GM21737 (cell line): Measurements from ENCODE around the gene ZFP42.
"Not testable (repeated sequence)": the region's sequence is repeated elsewhere in the genome, so short reads cannot be mapped to it uniquely, and the experiment has no call there.

ENCODE experiments used
- ATAC-seq: cut with Tn5 transposase; IDR thresholded peaks from one replicate; pipeline ENCODE4 v1.9.1; 2021; ENCODE audit warnings: mild to moderate bottlenecking, moderate library complexity; ENCODE audit not compliant: unreplicated experiment

ZFP42 gene

GRCh38 chr4:188018262-188018661 lies 22.7 kb downstream of the ZFP42 start:
- ATAC-seq: no peak

GRCh38 chr4:188021548-188022249 lies 26.1 kb downstream of the ZFP42 start:
- ATAC-seq: no peak

GRCh38 chr4:188023682-188024081 lies 28.1 kb downstream of the ZFP42 start:
- no peak for ATAC-seq

GRCh38 chr4:188025476-188025875 lies 29.9 kb downstream of the ZFP42 start:
- ATAC-seq: no peak

GRCh38 chr4:188029114-188029513 lies 33.5 kb downstream of the ZFP42 start:
- no peak for ATAC-seq

- ATAC-seq: no peak
Observed at GRCh38 chr4:188030401-188030800, 34.8 kb downstream of the ZFP42 start.

- no peak for ATAC-seq
Observed at GRCh38 chr4:188031751-188032150, 36.2 kb downstream of the ZFP42 start.

- no peak for ATAC-seq
Observed at GRCh38 chr4:188032170-188032569, 36.6 kb downstream of the ZFP42 start.

GRCh38 chr4:188032583-188032982 lies 37.0 kb downstream of the ZFP42 start:
- ATAC-seq: no peak

GRCh38 chr4:188037003-188037713 lies 41.6 kb downstream of the ZFP42 start:
- no peak for ATAC-seq

GRCh38 chr4:188041721-188042120 lies 46.1 kb downstream of the ZFP42 start:
- no peak for ATAC-seq

GRCh38 chr4:188042191-188042590 lies 46.6 kb downstream of the ZFP42 start:
- ATAC-seq: no peak

- ATAC-seq: no peak
Observed at GRCh38 chr4:188043154-188043553, 47.6 kb downstream of the ZFP42 start.

- not testable (repeated sequence) for ATAC-seq
Observed at GRCh38 chr4:188045461-188045860, 49.9 kb downstream of the ZFP42 start.

GRCh38 chr4:188046657-188047056 lies 51.1 kb downstream of the ZFP42 start:
- ATAC-seq: no peak

- ATAC-seq: no peak
Observed at GRCh38 chr4:188053302-188053701, 57.7 kb downstream of the ZFP42 start.
